ENCODE results near the gene IFI27L2.

DNA sequence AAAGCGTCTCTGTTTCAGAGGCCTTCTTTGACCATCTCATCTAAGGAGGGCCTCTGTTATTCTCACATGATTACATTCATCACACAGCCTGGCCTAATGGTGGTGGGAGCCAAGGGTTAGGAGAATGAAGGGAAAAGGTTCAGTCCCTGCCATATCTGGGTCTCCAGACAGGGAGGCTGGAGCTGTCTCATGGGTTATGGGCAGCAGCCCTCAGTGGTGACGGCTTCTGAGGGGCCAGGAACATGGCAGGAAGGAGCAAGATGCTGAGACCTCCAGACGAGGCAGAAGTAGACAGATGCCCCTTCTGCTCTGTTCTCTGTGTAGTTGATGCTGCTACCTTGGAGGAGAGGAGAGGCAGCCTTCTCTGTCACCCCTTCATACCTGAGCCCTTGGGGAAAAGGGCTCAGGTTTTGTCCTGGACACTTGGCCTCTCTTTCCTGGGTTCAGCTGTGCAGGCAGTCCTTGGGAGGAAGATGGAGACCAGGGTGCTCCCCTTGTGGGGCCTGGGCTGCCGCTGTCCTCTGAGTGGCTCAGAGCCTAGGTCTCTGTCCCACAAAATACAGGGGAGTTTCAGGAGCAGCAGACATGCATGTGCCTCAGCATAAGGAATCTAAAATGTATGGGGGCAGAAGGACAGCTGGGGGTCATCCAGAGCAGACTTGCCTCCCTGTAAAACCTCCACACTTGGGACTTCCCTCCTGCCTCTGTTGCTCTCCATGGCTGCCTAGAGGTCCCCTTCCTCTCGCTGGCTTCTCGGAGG lies 3.6 kb downstream of the IFI27L2 start:
- TF ChIP-seq POLR2A (IDR thresholded peaks at IDR 0.05): no peak
- TF ChIP-seq, protein P1, sequence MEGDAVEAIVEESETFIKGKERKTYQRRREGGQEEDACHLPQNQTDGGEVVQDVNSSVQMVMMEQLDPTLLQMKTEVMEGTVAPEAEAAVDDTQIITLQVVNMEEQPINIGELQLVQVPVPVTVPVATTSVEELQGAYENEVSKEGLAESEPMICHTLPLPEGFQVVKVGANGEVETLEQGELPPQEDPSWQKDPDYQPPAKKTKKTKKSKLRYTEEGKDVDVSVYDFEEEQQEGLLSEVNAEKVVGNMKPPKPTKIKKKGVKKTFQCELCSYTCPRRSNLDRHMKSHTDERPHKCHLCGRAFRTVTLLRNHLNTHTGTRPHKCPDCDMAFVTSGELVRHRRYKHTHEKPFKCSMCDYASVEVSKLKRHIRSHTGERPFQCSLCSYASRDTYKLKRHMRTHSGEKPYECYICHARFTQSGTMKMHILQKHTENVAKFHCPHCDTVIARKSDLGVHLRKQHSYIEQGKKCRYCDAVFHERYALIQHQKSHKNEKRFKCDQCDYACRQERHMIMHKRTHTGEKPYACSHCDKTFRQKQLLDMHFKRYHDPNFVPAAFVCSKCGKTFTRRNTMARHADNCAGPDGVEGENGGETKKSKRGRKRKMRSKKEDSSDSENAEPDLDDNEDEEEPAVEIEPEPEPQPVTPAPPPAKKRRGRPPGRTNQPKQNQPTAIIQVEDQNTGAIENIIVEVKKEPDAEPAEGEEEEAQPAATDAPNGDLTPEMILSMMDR (IDR thresholded peaks at IDR 0.05): no peak

Data from vagina (tissue), 2 donors.